ENCODE measurements around the gene KCTD14.
"Not testable (repeated sequence)": the region's sequence is repeated elsewhere in the genome, so short reads cannot be mapped to it uniquely, and the experiment has no call there.

Gene KCTD14

GRCh38 chr11:78021611-78022010 is 1.5 kb downstream of the KCTD14 start:
- no peak for DNase-seq

GRCh38 chr11:78020246-78020645 is 2.8 kb downstream of the KCTD14 start:
- no peak for DNase-seq

- no peak for DNase-seq
These were observed 3.3 kb downstream of the KCTD14 start for GRCh38 chr11:78019808-78020207.

GRCh38 chr11:78015878-78016277 is 7.2 kb downstream of the KCTD14 start:
- no peak for DNase-seq

GRCh38 chr11:78014937-78015520 is 8.0 kb downstream of the KCTD14 start:
- DNase-seq: not testable (repeated sequence)

- DNase-seq: no peak
These were observed 11.8 kb downstream of the KCTD14 start for GRCh38 chr11:78011301-78011700.

- no peak for DNase-seq
These were observed 12.3 kb downstream of the KCTD14 start for GRCh38 chr11:78010755-78011154.

- no peak for DNase-seq
These were observed 12.8 kb downstream of the KCTD14 start for GRCh38 chr11:78010304-78010703.

- DNase-seq: no peak
These were observed 14.0 kb downstream of the KCTD14 start for GRCh38 chr11:78009062-78009461.

- peak in 2 of 5 experiments; percentile 14 to 66 for DNase-seq
These were observed 22.9 kb downstream of the KCTD14 start for GRCh38 chr11:78000193-78000592.

- no peak for DNase-seq
These were observed 23.5 kb downstream of the KCTD14 start for GRCh38 chr11:77999446-78000030.

- peak; percentile 91 to 100 (median 97) for DNase-seq
These were observed 28.4 kb downstream of the KCTD14 start, which contains the start of gene INTS4 for GRCh38 chr11:77994434-77995362. INTS4 (minus strand) TSS chr11:77994668; CDS start chr11:77994643, 25 bp downstream.

- no peak for DNase-seq
These were observed 29.2 kb downstream of the KCTD14 start for GRCh38 chr11:77993902-77994301.

GRCh38 chr11:77990981-77991380 is 32.1 kb downstream of the KCTD14 start:
- DNase-seq: no peak

- DNase-seq: not testable (repeated sequence)
These were observed 36.6 kb downstream of the KCTD14 start for GRCh38 chr11:77986456-77986855.

GRCh38 chr11:77981346-77981947 is 41.6 kb downstream of the KCTD14 start:
- DNase-seq: no peak

- DNase-seq: no peak
These were observed 54.7 kb downstream of the KCTD14 start for GRCh38 chr11:77968337-77968736.

GRCh38 chr11:77967753-77968152 is 55.3 kb downstream of the KCTD14 start:
- DNase-seq: no peak

- no peak for DNase-seq
These were observed 56.0 kb downstream of the KCTD14 start for GRCh38 chr11:77967121-77967520.

- no peak for DNase-seq
These were observed 56.7 kb downstream of the KCTD14 start for GRCh38 chr11:77966338-77966737.
